Measurements from ENCODE around the gene TMEM117. TPM values are rescaled to one million over a fixed set of nuclear protein-coding genes. Genes with fewer than 3 reads are reported as not detected.

The TMEM117 gene
- total RNA-seq, 1 donor from 2014 or later = 11.6 TPM

DNA sequence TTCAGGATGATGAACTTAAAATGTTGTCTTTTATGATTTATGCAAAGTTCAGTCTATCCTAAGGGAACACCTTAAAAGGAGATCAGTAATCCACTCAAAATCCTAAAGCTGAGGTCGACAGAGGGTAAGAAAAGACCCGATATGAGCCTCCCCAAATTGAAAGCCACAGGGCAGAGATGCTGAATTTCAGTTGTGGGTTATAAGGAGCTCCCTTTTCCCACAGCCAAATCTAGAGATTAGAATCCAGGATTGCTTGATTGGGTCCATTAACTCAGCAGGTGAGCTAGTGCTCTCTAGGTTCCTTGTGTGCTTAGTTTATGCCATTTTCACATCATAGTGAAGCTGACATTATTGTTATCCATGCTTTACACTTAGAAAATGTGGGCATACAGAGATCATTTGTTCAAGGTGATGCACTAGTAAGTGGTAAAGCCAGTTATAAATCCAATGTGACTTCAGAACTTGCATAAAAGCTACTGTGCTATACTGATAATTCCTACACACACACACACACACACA lies 417.5 kb downstream of the TMEM117 start:
- DNase-seq (ENCODE audit: low spot score, unreplicated experiment) = no peak
- TF ChIP-seq, protein P1, sequence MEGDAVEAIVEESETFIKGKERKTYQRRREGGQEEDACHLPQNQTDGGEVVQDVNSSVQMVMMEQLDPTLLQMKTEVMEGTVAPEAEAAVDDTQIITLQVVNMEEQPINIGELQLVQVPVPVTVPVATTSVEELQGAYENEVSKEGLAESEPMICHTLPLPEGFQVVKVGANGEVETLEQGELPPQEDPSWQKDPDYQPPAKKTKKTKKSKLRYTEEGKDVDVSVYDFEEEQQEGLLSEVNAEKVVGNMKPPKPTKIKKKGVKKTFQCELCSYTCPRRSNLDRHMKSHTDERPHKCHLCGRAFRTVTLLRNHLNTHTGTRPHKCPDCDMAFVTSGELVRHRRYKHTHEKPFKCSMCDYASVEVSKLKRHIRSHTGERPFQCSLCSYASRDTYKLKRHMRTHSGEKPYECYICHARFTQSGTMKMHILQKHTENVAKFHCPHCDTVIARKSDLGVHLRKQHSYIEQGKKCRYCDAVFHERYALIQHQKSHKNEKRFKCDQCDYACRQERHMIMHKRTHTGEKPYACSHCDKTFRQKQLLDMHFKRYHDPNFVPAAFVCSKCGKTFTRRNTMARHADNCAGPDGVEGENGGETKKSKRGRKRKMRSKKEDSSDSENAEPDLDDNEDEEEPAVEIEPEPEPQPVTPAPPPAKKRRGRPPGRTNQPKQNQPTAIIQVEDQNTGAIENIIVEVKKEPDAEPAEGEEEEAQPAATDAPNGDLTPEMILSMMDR (IDR thresholded peaks at IDR 0.05; ENCODE audit: unreplicated experiment) = no peak
- H3K27me3 Mint-ChIP-seq = no peaks in the 10 kb centered on the region
- H3K27ac Mint-ChIP-seq = no peak overlapping the region
- no peaks in the 10 kb centered on the region for H3K9me3 Mint-ChIP-seq (ENCODE audit: low read depth)
- H3K36me3 Mint-ChIP-seq (ENCODE audit: insufficient read depth) = no peaks in the 10 kb centered on the region
- no peaks in the 10 kb centered on the region for H3K4me1 Mint-ChIP-seq (ENCODE audit: low read depth)
- H3K4me3 Mint-ChIP-seq (ENCODE audit: low read depth) = no peak overlapping the region

GRCh38 chr12:44258246-44258645 lies 422.4 kb downstream of the TMEM117 start:
- Mint-ChIP-seq H3K27me3 (no peaks in the 10 kb centered on the region), H3K9me3 (ENCODE audit: low read depth) (no peaks in the 10 kb centered on the region), H3K4me3 (ENCODE audit: low read depth) (no peak overlapping the region), H3K27ac (no peak overlapping the region), H3K4me1 (ENCODE audit: low read depth) (no peaks in the 10 kb centered on the region), H3K36me3 (ENCODE audit: insufficient read depth) (no peaks in the 10 kb centered on the region)
- TF ChIP-seq, protein P1 (IDR thresholded peaks at IDR 0.05; ENCODE audit: unreplicated experiment) = no peak
- DNase-seq (ENCODE audit: low spot score, unreplicated experiment) = no peak

DNA sequence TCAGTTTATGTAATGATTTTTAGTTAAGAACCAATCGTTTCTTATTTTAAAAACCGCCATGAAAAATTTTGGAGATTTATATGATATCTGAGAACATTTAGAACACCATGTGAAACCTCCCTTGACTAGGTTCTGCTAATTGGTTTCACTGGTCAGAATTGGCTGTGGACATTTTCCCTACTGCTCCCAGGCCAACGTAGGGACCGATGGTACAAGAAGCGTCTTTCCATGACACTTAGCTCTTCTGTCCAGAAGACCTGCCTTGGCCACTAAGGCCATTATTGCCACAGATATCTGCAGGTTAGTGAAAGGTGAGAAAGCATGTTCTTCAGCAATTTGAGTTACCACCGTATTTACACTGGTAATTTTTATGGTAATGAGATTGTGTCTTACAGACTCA lies 424.0 kb downstream of the TMEM117 start:
- Mint-ChIP-seq H3K27me3 (no peaks in the 10 kb centered on the region), H3K4me1 (ENCODE audit: low read depth) (no peaks in the 10 kb centered on the region), H3K4me3 (ENCODE audit: low read depth) (no peak overlapping the region), H3K27ac (no peak overlapping the region), H3K9me3 (ENCODE audit: low read depth) (no peaks in the 10 kb centered on the region), H3K36me3 (ENCODE audit: insufficient read depth) (no peaks in the 10 kb centered on the region)
- DNase-seq (ENCODE audit: low spot score, unreplicated experiment) = no peak
- TF ChIP-seq, protein P1 (IDR thresholded peaks at IDR 0.05; ENCODE audit: unreplicated experiment) = no peak

DNA sequence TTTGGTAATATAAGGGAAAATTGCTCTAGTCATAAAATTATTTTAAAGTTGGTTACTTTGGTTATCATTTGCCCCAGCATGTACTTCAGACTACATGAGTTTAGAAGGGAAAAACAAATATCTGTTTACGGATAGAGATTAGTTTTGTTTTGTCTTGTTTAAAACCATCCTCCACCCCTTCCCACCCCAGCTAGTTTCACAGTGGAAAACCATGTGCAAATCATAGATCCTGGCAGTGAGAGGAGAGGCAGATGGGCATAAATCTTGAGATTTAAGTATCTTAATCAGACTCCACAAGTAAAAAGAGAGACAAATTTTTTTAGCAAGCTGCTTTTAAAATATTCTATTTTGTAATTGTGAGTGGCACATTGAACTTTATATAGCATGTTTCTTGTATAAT lies 424.7 kb downstream of the TMEM117 start:
- Mint-ChIP-seq H3K4me1 (ENCODE audit: low read depth) (no peaks in the 10 kb centered on the region), H3K27ac (no peak overlapping the region), H3K9me3 (ENCODE audit: low read depth) (no peaks in the 10 kb centered on the region), H3K27me3 (no peaks in the 10 kb centered on the region), H3K36me3 (ENCODE audit: insufficient read depth) (no peaks in the 10 kb centered on the region), H3K4me3 (ENCODE audit: low read depth) (no peak overlapping the region)
- TF ChIP-seq, protein P1 (IDR thresholded peaks at IDR 0.05; ENCODE audit: unreplicated experiment) = no peak
- DNase-seq (ENCODE audit: low spot score, unreplicated experiment) = no peak

- Mint-ChIP-seq H3K36me3 (ENCODE audit: insufficient read depth) (no peaks in the 10 kb centered on the region), H3K27ac (no peak overlapping the region), H3K9me3 (ENCODE audit: low read depth) (peaks cover 5% of the 10 kb centered on the region), H3K4me1 (ENCODE audit: low read depth) (no peaks in the 10 kb centered on the region), H3K4me3 (ENCODE audit: low read depth) (no peak overlapping the region), H3K27me3 (no peaks in the 10 kb centered on the region)
- TF ChIP-seq, protein P1 (IDR thresholded peaks at IDR 0.05; ENCODE audit: unreplicated experiment) = no peak
- no peak for DNase-seq (ENCODE audit: low spot score, unreplicated experiment)
These were observed 449.6 kb downstream of the TMEM117 start for GRCh38 chr12:44285321-44285960.

Measured in progenitor cell of endocrine pancreas (in vitro differentiated cells).